Mesenteric fat pad (tissue), 1 donor: ENCODE data around the gene ARHGEF2. TPM values are rescaled to one million over a fixed set of nuclear protein-coding genes. Genes with fewer than 3 reads are reported as not detected.

ENCODE experiments used
- DNase-seq: peaks from one replicate; pipeline ENCODE4 v3.0.0-alpha.2; 2020; ENCODE audit warnings: low spot score
- total RNA-seq: library from RNA; stranded (reverse); fragmentation: NEBNext Ultra II Directional; extraction: Animal tissue kit (Norgen Biotek cat#: 25700); gene quantifications from one replicate; pipeline ENCODE4 v1.2.1, GENCODE V29; 2021
- donor health status: DM: yes; HTN: yes; CAD: no.

Gene ARHGEF2
- total RNA-seq, 1 donor from 2014 or later: 150 TPM

DNA sequence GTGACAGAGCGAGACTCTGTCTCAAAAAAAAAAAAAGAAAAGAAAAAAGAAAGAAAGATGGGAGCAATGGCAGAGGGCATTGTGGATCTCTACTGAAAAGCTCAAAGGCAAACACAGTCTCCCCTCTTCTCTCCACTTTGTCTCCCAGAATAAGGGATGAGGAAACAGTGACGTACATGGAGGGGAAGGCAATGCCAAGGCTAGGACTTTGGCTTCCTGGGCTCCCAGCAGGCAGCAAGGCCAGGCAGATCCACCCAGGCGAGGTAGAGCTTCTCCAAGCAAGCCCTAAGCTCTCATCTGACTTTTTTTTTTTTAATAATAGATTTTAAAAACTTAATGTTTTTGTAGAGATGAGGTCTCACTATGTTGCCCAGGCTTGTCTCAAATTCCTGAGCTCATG is 4.6 kb downstream of the ARHGEF2 start:
- DNase-seq: no peak

- DNase-seq: no peak
Observed at GRCh38 chr1:155971910-155972809, 6.2 kb downstream of the ARHGEF2 start.

GRCh38 chr1:155970531-155971167 is 7.7 kb downstream of the ARHGEF2 start:
- DNase-seq: no peak

GRCh38 chr1:155969377-155969791 is 9.0 kb downstream of the ARHGEF2 start:
- no peak for DNase-seq

DNA sequence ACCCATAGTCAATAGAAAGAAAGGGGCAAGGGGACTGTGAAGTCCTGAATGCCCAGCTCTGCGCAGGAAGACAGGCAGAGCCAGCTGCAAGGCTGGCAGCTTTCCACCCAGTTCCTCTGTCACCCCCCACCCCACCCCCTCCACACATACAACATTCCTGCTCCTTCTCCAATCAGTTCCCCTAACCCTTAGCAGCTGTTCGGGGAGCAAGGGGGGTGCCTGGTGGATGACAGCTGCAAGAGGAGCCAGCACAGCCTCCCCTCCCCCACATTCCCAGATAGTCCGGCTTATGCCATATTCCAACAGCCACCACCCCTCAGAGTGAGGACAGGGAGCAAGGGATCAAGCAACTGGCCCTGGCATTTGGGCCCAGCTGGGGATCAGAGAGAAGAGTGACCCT is 9.7 kb downstream of the ARHGEF2 start:
- no peak for DNase-seq

DNA sequence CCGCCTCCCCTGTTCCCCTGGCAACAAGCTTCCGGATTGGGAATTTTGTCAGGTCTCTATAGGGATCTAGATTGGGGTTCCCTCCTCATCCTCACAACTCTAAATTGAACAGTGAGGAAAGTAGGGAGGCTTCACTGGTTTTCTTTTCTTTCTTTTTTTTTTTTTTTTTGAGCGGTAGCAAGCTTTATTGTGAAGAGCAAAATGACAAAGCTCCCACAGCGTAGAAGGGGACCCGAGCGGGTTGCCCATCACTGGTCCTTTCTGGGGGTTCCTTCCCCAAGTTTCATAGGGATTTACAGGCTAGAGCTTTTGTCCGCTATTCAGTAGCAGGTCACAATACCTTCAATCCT is 10.3 kb downstream of the ARHGEF2 start:
- no peak for DNase-seq

GRCh38 chr1:155967341-155968050 is 10.9 kb downstream of the ARHGEF2 start:
- DNase-seq: no peak

DNA sequence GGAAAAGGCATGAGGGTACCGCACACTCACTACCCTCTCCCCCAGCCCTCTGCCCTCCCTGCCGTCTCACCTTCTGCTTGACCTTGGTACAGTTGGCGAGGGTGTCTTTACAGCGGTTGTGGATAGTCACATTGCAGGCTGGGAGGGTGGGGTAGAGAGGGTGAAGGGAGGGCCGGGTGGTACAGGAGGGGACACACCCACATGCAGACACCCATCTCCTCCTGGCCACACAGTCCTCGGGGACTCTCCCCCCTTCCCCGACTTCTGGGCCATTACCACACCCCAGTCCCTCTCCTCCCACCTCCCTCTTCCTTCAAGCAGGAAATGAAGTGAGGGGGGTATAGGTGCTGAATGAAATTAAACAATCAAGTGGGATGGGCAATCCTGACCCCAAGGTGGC is 11.6 kb downstream of the ARHGEF2 start:
- no peak for DNase-seq

GRCh38 chr1:155966135-155966534 is 12.2 kb downstream of the ARHGEF2 start:
- DNase-seq: no peak

GRCh38 chr1:155964193-155964592 is 14.2 kb downstream of the ARHGEF2 start:
- DNase-seq: no peak

GRCh38 chr1:155962599-155963211 is 15.6 kb downstream of the ARHGEF2 start:
- DNase-seq: no peak

- DNase-seq: no peak
Observed at GRCh38 chr1:155961937-155962336, 16.4 kb downstream of the ARHGEF2 start.

DNA sequence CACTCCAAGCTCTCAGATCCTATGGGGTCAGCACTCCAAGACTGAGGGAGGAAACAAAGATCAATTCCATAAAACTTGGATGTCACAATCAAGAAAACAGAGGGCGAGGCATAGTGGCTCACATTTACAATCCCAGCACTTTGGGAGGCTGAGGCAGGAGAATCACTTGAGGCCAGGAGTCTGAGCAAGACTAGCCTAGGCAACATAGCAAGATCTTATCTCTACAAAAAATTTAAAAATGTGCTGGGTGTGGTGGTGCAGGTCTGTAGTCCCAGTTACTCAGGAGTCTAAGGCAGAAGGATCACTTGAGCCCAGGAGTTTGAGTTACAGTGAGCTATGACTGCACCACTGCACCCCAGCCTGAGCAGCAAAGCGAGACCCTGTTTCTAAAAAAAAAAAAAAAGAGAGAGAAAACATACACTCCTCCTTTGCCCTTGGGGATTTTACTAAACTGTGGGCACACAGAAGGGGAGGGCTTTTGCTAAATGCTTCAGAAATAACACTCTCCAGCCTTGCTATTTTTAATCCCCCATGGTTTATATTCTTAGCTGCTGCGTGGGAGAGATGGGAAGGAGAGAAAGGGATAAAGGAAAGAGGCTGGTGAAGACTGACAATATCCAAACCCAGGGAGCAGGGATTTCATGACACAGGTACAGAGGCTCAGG is 18.1 kb downstream of the ARHGEF2 start:
- DNase-seq: no peak

GRCh38 chr1:155957411-155957915 is 20.9 kb downstream of the ARHGEF2 start:
- DNase-seq: no peak

GRCh38 chr1:155954645-155955044 is 23.7 kb downstream of the ARHGEF2 start:
- DNase-seq: no peak

- no peak for DNase-seq
Observed at GRCh38 chr1:155952505-155952890, 25.8 kb downstream of the ARHGEF2 start.

- no peak for DNase-seq
Observed at GRCh38 chr1:155951753-155952504, 26.4 kb downstream of the ARHGEF2 start.

DNA sequence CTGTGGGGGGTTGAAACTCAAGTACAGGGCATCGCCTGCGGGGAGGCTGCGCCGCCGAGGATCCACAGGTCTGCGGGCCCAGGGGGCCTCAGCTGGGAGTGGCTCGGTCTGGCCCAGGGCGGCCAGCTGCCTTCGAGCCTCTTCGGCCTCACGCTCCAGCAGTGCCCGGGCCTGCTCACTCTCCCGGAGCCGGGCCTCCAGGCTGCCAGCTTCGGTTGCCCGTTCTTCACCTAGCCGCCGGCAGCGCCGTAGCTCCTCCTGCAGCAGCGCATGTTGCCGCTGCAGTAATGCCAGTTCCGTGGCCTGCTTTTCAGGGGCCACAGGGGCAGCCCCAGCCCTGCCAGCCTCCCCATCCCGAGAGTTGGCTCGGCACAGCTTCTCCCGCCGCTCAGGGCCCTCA is 27.5 kb downstream of the ARHGEF2 start:
- no peak for DNase-seq

DNA sequence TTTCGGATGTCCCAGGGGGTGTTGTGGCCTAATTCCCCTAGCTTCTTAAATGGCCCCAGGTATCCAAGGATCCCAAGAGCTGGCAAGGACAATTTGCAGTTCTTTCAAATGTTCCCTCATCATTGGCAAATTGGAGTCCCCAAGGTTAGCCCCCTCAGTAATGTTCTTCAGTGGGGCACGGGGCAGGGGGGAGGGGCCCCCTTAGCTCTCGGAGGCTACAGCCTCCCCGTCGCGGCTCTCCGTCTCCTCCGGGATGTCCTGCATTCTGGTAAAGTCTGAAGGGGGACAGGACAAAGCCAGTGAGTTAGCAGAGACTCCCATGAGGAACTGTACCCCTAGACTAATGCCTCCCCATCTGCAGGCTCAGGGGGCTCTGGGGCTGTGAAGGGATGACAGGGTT is 30.6 kb downstream of the ARHGEF2 start:
- no peak for DNase-seq

DNA sequence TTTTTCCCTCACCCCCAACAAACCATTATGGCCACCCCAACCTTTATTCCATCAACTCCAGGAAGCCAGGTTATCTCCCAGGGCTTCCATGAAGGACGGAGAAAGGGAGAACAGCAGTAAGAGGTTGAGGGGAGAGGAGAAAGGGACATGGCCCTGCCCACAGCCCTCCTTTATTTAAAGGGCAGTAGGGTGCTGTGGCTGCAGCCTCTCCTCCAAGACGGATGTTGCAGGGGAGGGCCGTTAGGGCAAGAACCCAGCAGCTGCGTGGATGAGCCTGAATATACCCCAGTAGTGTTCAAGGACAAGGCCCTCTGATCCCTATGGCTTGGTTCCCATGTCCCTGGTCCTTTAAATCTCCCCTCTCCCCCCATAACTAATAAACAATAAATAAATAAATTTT is 31.1 kb downstream of the ARHGEF2 start:
- no peak for DNase-seq
